Measurements from ENCODE around the gene HDDC2. TPM values are rescaled to one million over a fixed set of nuclear protein-coding genes. Genes with fewer than 3 reads are reported as not detected.

HDDC2 gene
- total RNA-seq, 2 donors from 2014 or later: 36.8 to 42.5 TPM

DNA sequence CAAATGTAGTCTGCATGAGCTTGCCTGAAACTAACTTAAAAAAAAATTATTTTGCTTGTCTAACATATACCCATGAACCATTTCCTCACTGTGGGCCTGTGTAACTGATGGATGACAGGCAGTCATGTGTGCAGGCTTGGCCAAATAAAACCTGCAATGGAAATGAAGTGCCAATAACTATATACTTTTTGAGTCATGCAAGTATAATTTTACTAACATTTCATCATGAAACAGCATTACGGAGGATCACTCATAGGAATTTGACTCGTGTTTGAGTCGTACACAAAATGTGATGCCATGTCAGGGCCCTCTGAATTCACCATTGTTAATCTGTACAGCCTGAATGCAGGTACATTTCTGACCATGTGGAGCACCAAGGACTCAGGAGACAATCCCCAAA lies 46.6 kb downstream of the HDDC2 start:
- no peaks in the 10 kb centered on the region for H3K9me3 ChIP-seq
- intact Hi-C loops (cut with DNase I): no loop called here
- no peaks in the 10 kb centered on the region for H3K4me1 ChIP-seq
- TF ChIP-seq, protein P1, sequence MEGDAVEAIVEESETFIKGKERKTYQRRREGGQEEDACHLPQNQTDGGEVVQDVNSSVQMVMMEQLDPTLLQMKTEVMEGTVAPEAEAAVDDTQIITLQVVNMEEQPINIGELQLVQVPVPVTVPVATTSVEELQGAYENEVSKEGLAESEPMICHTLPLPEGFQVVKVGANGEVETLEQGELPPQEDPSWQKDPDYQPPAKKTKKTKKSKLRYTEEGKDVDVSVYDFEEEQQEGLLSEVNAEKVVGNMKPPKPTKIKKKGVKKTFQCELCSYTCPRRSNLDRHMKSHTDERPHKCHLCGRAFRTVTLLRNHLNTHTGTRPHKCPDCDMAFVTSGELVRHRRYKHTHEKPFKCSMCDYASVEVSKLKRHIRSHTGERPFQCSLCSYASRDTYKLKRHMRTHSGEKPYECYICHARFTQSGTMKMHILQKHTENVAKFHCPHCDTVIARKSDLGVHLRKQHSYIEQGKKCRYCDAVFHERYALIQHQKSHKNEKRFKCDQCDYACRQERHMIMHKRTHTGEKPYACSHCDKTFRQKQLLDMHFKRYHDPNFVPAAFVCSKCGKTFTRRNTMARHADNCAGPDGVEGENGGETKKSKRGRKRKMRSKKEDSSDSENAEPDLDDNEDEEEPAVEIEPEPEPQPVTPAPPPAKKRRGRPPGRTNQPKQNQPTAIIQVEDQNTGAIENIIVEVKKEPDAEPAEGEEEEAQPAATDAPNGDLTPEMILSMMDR (IDR thresholded peaks at IDR 0.05): no peak
- no peak for TF ChIP-seq POLR2A (IDR thresholded peaks at IDR 0.05)
- WGBS, 2 donors: 76 to 83% methylated on average over 3 of the region's 3 CpGs
- H3K27ac ChIP-seq: no peak overlapping the region
- H3K4me3 ChIP-seq: no peak overlapping the region
- H3K27me3 ChIP-seq: no peaks in the 10 kb centered on the region
- H3K36me3 ChIP-seq (replicated peaks in 1 of 2; ENCODE audit: insufficient read depth in 1 of 2, low read depth in 2 of 2): no peaks in the 10 kb centered on the region
- ATAC-seq: no peak
- no peak for DNase-seq

GRCh38 chr6:125254321-125254720 lies 47.4 kb downstream of the HDDC2 start:
- H3K9me3 ChIP-seq: no peaks in the 10 kb centered on the region
- no peak overlapping the region for H3K4me3 ChIP-seq
- H3K4me1 ChIP-seq: no peaks in the 10 kb centered on the region
- no peak for DNase-seq
- intact Hi-C loops (cut with DNase I): no loop called here
- no peaks in the 10 kb centered on the region for H3K27me3 ChIP-seq
- H3K36me3 ChIP-seq (replicated peaks in 1 of 2; ENCODE audit: insufficient read depth in 1 of 2, low read depth in 2 of 2): no peaks in the 10 kb centered on the region
- TF ChIP-seq, protein P1 (IDR thresholded peaks at IDR 0.05): no peak
- no peak for TF ChIP-seq POLR2A (IDR thresholded peaks at IDR 0.05)
- no peak for ATAC-seq
- WGBS, 2 donors: 96 to 98% methylated on average over 3 of the region's 3 CpGs
- no peak overlapping the region for H3K27ac ChIP-seq

DNA sequence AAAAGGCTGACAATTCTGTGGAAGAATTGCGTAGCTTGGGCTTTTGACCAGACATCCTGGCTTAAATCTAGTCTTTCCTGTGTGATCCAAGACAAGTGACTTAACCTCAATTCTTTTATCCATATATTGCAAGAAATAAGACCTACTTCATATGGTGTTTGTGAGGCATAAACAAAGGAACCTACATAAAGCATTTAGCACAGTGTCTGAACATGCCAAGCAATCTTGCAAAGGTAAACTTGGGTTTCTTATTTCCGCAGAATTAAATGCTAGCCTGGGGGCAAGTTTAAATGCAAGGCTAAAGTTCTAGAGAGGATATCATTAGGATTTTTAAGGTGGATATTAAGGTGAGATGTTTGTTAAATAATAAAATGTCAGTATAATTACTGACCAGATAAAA lies 47.9 kb downstream of the HDDC2 start:
- Histone ChIP-seq H3K27me3 (no peaks in the 10 kb centered on the region), H3K4me1 (no peaks in the 10 kb centered on the region), H3K27ac (no peak overlapping the region), H3K36me3 (replicated peaks in 1 of 2; ENCODE audit: insufficient read depth in 1 of 2, low read depth in 2 of 2) (no peaks in the 10 kb centered on the region), H3K9me3 (no peaks in the 10 kb centered on the region), H3K4me3 (no peak overlapping the region)
- ATAC-seq (no peak), DNase-seq (no peak)
- 97 to 99% methylated on average over 2 of the region's 2 CpGs for WGBS, 2 donors
- intact Hi-C loops (cut with DNase I): no loop called here
- TF ChIP-seq, protein P1 (IDR thresholded peaks at IDR 0.05): no peak
- TF ChIP-seq POLR2A (IDR thresholded peaks at IDR 0.05): no peak

GRCh38 chr6:125252891-125253290 lies 48.9 kb downstream of the HDDC2 start:
- H3K4me1 ChIP-seq: no peaks in the 10 kb centered on the region
- DNase-seq (no peak), ATAC-seq (no peak)
- H3K4me3 ChIP-seq: no peak overlapping the region
- no peaks in the 10 kb centered on the region for H3K9me3 ChIP-seq
- 74 to 96% methylated on average over 1 of the region's 1 CpG for WGBS, 2 donors
- H3K27me3 ChIP-seq: no peaks in the 10 kb centered on the region
- intact Hi-C loops (cut with DNase I): no loop called here
- H3K36me3 ChIP-seq (replicated peaks in 1 of 2; ENCODE audit: insufficient read depth in 1 of 2, low read depth in 2 of 2): no peaks in the 10 kb centered on the region
- TF ChIP-seq POLR2A (IDR thresholded peaks at IDR 0.05): no peak
- TF ChIP-seq, protein P1 (IDR thresholded peaks at IDR 0.05): no peak
- no peak overlapping the region for H3K27ac ChIP-seq

- H3K27ac ChIP-seq: no peak overlapping the region
- TF ChIP-seq, protein P1 (IDR thresholded peaks at IDR 0.05): no peak
- TF ChIP-seq POLR2A (IDR thresholded peaks at IDR 0.05): no peak
- no peaks in the 10 kb centered on the region for H3K36me3 ChIP-seq (replicated peaks in 1 of 2; ENCODE audit: insufficient read depth in 1 of 2, low read depth in 2 of 2)
- DNase-seq (no peak), ATAC-seq (no peak)
- no peaks in the 10 kb centered on the region for H3K4me1 ChIP-seq
- H3K4me3 ChIP-seq: no peak overlapping the region
- 67 to 75% methylated on average over 6 of the region's 6 CpGs for WGBS, 2 donors
- H3K27me3 ChIP-seq: no peaks in the 10 kb centered on the region
- no peaks in the 10 kb centered on the region for H3K9me3 ChIP-seq
- intact Hi-C loops (cut with DNase I): no loop called here
These were observed 50.1 kb downstream of the HDDC2 start for GRCh38 chr6:125251516-125252220.

Measured in body of pancreas (tissue), 4 donors.